ENCODE measurements around the gene PEAK3. TPM values are rescaled to one million over a fixed set of nuclear protein-coding genes. Genes with fewer than 3 reads are reported as not detected.
A peak's percentile ranks its signal among the peaks of the same experiment; 100 is the strongest.

PEAK3 gene
- total and polyA plus RNA-seq, 9 of the 15 experiments (the other 6 are each of a cell fraction or from before 2014, with no cell fraction given), result 0.07 to 0.40 TPM; not detected in 7

DNA sequence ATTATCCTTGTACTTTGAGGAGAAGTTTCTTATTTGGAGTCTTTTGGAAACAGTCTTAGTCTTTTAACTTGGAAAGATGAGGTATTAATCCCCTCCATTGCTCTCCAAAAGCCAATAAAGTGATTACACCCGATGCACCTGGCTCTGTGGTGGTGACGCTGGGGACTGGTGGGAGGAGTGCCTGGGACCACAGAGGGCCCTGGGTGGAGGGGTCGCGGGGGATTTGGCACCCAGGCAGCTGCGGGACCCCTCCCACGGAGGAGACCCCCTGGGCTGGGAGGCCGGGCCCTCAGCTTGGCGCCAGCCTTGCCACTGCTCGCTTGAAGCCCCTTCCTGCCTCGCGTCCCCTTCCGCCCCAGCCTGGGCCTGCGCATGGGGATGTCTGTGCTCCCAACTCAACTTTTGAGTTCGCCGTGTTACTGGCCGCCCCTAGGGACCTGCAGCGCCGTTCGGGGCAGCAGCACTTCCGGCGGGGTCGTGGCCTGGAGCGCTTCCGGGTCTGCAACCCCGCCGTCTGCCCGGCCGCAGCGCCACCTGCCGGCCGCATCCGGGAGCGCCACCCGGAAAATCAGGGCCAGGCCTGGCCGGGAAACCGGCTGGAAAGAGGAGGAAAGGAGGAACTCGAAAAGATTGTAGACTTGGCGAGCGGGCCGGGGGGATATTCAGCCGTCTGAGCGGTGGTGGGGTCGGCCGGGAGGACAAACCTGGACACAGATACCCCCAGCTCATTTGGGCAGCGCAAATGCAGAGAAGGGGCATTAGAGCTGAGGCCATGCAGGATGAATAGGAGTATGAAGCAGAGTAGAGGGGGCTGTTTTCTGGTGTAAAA lies 8.4 kb downstream of the PEAK3 start (continued):
- TF ChIP-seq, protein P1, sequence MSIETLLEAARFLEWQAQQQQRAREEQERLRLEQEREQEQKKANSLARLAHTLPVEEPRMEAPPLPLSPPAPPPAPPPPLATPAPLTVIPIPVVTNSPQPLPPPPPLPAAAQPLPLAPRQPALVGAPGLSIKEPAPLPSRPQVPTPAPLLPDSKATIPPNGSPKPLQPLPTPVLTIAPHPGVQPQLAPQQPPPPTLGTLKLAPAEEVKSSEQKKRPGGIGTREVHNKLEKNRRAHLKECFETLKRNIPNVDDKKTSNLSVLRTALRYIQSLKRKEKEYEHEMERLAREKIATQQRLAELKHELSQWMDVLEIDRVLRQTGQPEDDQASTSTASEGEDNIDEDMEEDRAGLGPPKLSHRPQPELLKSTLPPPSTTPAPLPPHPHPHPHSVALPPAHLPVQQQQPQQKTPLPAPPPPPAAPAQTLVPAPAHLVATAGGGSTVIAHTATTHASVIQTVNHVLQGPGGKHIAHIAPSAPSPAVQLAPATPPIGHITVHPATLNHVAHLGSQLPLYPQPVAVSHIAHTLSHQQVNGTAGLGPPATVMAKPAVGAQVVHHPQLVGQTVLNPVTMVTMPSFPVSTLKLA (conservative IDR thresholded peaks at IDR 0.05), result peak; percentile 54 to 83; a peak in 3 of 4 replicates
- TF ChIP-seq, protein P2, sequence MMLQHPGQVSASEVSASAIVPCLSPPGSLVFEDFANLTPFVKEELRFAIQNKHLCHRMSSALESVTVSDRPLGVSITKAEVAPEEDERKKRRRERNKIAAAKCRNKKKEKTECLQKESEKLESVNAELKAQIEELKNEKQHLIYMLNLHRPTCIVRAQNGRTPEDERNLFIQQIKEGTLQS (IDR thresholded peaks at IDR 0.05), result no peak
- TF ChIP-seq, protein P2 (CRISPR knock-in tag; conservative IDR thresholded peaks at IDR 0.05), result 0 out of 2 replicates have a peak, but pooled peaks have one; percentile 42
- TF ChIP-seq FIP1L1 (IDR thresholded peaks at IDR 0.05; ENCODE audit: low read depth, low read length, poor library complexity, severe bottlenecking) (peak; percentile 82), MECOM (CRISPR knock-in tag; IDR thresholded peaks at IDR 0.05) (no peak), ZNF274 (IDR thresholded peaks at IDR 0.05; ENCODE audit: borderline replicate concordance, low read depth, low read length) (no peak), ZFP1 (CRISPR knock-in tag; IDR thresholded peaks at IDR 0.05) (no peak; the same call in 1 of the 2 replicates), ATF1 (CRISPR knock-in tag; IDR thresholded peaks at IDR 0.05) (no peak), ATF1 (tag; IDR thresholded peaks at IDR 0.05) (peak; percentile 64), POLR2AphosphoS5 (IDR thresholded peaks at IDR 0.05; ENCODE audit: control insufficient read depth, insufficient read depth, low read depth, low read length) (peak; percentile 26; the same call in 1 of the 2 replicates), JUN (IDR thresholded peaks at IDR 0.05; ENCODE audit: borderline replicate concordance, low read depth, low read length) (no peak; the same call in 1 of the 2 replicates), JUN (CRISPR knock-in tag; IDR thresholded peaks at IDR 0.05; ENCODE audit: borderline replicate concordance) (0 out of 2 replicates have a peak, but pooled peaks have one; percentile 20), ZNF282 (CRISPR knock-in tag; IDR thresholded peaks at IDR 0.05) (no peak), CCNT2 (IDR thresholded peaks at IDR 0.05; ENCODE audit: borderline replicate concordance, extremely low read depth, insufficient read length, low read depth, low read length) (peak; percentile 99), ZNF408 (CRISPR knock-in tag; IDR thresholded peaks at IDR 0.05; ENCODE audit: low read depth) (no peak), ZFP36 (IDR thresholded peaks at IDR 0.05; ENCODE audit: low read depth, low read length, partially characterized antibody) (no peak)
- TF ChIP-seq, protein P3, sequence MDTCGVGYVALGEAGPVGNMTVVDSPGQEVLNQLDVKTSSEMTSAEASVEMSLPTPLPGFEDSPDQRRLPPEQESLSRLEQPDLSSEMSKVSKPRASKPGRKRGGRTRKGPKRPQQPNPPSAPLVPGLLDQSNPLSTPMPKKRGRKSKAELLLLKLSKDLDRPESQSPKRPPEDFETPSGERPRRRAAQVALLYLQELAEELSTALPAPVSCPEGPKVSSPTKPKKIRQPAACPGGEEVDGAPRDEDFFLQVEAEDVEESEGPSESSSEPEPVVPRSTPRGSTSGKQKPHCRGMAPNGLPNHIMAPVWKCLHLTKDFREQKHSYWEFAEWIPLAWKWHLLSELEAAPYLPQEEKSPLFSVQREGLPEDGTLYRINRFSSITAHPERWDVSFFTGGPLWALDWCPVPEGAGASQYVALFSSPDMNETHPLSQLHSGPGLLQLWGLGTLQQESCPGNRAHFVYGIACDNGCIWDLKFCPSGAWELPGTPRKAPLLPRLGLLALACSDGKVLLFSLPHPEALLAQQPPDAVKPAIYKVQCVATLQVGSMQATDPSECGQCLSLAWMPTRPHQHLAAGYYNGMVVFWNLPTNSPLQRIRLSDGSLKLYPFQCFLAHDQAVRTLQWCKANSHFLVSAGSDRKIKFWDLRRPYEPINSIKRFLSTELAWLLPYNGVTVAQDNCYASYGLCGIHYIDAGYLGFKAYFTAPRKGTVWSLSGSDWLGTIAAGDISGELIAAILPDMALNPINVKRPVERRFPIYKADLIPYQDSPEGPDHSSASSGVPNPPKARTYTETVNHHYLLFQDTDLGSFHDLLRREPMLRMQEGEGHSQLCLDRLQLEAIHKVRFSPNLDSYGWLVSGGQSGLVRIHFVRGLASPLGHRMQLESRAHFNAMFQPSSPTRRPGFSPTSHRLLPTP (IDR thresholded peaks at IDR 0.05; ENCODE audit: borderline replicate concordance, extremely low read depth, insufficient read length), result no peak
- TF ChIP-seq, protein P4, sequence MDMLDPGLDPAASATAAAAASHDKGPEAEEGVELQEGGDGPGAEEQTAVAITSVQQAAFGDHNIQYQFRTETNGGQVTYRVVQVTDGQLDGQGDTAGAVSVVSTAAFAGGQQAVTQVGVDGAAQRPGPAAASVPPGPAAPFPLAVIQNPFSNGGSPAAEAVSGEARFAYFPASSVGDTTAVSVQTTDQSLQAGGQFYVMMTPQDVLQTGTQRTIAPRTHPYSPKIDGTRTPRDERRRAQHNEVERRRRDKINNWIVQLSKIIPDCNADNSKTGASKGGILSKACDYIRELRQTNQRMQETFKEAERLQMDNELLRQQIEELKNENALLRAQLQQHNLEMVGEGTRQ (CRISPR knock-in tag; IDR thresholded peaks at IDR 0.05), result no peak
- TF ChIP-seq, protein P5, sequence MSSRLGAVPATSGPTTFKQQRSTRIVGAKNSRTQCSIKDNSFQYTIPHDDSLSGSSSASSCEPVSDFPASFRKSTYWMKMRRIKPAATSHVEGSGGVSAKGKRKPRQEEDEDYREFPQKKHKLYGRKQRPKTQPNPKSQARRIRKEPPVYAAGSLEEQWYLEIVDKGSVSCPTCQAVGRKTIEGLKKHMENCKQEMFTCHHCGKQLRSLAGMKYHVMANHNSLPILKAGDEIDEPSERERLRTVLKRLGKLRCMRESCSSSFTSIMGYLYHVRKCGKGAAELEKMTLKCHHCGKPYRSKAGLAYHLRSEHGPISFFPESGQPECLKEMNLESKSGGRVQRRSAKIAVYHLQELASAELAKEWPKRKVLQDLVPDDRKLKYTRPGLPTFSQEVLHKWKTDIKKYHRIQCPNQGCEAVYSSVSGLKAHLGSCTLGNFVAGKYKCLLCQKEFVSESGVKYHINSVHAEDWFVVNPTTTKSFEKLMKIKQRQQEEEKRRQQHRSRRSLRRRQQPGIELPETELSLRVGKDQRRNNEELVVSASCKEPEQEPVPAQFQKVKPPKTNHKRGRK (tag; IDR thresholded peaks at IDR 0.05), result no peak
